Stimulated activated naive B cell treated with anti-CD40 and anti-IgM and Interleukin-4, amounts not matched to agents 10 μg/mL and 1 μg/mL and 100 μg/mL, for 72 hours (primary cell): ENCODE measurements around the gene ODR4.
"Not testable (repeated sequence)": the region's sequence is repeated elsewhere in the genome, so short reads cannot be mapped to it uniquely, and the experiment has no call there.

Experiments
- ATAC-seq, 2 donors: fragments of 150-1000 bp; cut with Tn5 transposase; replicated peaks; 2 replicates each; pipeline ENCODE4 v1.10.0; 2021; ENCODE audit warnings: moderate library complexity in 1 of 2
- DNase-seq: peaks from one replicate; pipeline ENCODE4 v3.0.0; 2021
- H3K27ac Mint-ChIP-seq: one replicate; pipeline ENCODE4 v1.8.0; 2022; ENCODE audit warnings: mild to moderate bottlenecking, mixed read lengths
- H3K27me3 Mint-ChIP-seq, 2 donors: one replicate each; pipeline ENCODE4 v1.8.0; 2022; ENCODE audit warnings: mixed read lengths in 2 of 2
- H3K36me3 Mint-ChIP-seq, 2 donors: one replicate each; pipeline ENCODE4 v1.8.0; 2022; ENCODE audit warnings: mixed read lengths in 2 of 2, mild to moderate bottlenecking in 1 of 2
- H3K4me1 Mint-ChIP-seq, 2 donors: one replicate each; pipeline ENCODE4 v1.8.0; 2022; ENCODE audit warnings: mixed read lengths in 2 of 2, mild to moderate bottlenecking in 1 of 2
- H3K4me3 Mint-ChIP-seq, 2 donors: one replicate each; pipeline ENCODE4 v1.8.0; 2022; ENCODE audit warnings: mild to moderate bottlenecking in 2 of 2, mixed read lengths in 2 of 2, moderate library complexity in 1 of 2
- H3K9me3 Mint-ChIP-seq, 2 donors: one replicate each; pipeline ENCODE4 v1.8.0; 2022; ENCODE audit warnings: mixed read lengths in 2 of 2, mild to moderate bottlenecking in 1 of 2

The ODR4 gene

DNA sequence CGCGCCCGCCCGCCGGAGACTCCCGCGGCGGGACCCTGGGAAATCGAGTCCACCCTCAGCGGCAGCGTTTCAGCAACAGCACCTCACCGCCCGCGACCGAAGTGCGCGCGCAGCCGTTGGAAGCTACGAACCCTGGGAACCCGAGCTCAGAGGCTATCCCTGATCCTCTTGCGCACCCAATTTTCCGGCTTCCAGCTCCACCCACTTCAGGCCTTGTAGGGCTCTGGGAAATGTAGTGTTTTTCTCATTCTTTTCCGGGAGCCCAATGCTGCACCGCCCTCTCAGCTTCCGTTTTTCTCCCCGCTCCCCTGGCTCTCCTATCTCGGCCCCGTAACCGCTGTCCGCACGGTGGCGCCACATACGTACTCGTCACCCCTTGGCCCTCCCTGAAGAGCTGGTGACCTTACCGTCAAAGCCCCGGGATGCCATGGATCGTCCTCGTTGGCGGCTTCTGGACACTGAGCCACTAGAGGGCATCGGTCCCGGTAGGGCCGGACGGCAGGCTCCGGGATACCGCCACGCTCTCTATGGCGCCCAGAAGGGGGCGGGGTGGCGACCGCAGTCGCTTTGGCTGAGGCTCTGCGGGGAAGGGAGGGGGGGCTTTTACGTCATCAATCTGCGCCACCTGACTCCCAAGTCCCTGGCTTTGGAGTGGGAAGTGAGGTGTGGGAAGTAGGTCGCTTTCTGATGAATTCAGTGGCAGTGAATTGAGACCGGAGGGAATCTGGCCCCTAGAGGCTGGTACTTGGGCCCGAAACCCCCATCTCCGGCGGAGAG lies at the start of gene ODR4, which contains the start of gene TPR:
ODR4 (plus strand) TSS at position 687 of the 777 bp plus-strand sequence. CDS start 3,948 bp downstream, outside the sequence.
TPR (minus strand) TSS at position 102 of the 777 bp plus-strand sequence. CDS start 225 bp downstream, outside the sequence.
- ATAC-seq (peak; percentile 87 to 88), DNase-seq (peak; percentile 98)
- peak within 1 kb of the TSS; percentile 95 to 98 for H3K4me3 Mint-ChIP-seq
- H3K27me3 Mint-ChIP-seq = no peaks in the 10 kb centered on the region
- H3K36me3 Mint-ChIP-seq = peaks cover 17 to 21% of the 10 kb centered on the region in 2 donors
- peaks cover 5 to 19% of the 10 kb centered on the region in 2 donors for H3K4me1 Mint-ChIP-seq
- no peaks in the 10 kb centered on the region for H3K9me3 Mint-ChIP-seq
- H3K27ac Mint-ChIP-seq = peak within 1 kb of the TSS; percentile 99

GRCh38 chr1:186326009-186326408 lies 49.6 kb upstream of the ODR4 start:
- DNase-seq (no peak), ATAC-seq (no peak)
- Mint-ChIP-seq H3K4me1 (no peaks in the 10 kb centered on the region), H3K4me3 (no peak overlapping the region), H3K9me3 (no peaks in the 10 kb centered on the region), H3K27ac (no peak overlapping the region), H3K36me3 (peaks cover 29 to 46% of the 10 kb centered on the region in 2 donors), H3K27me3 (no peaks in the 10 kb centered on the region)

GRCh38 chr1:186327331-186327730 lies 48.3 kb upstream of the ODR4 start:
- Mint-ChIP-seq H3K4me3 (no peak overlapping the region), H3K36me3 (peaks cover 23 to 36% of the 10 kb centered on the region in 2 donors), H3K27me3 (no peaks in the 10 kb centered on the region), H3K4me1 (no peaks in the 10 kb centered on the region), H3K9me3 (no peaks in the 10 kb centered on the region), H3K27ac (no peak overlapping the region)
- DNase-seq = no peak
- ATAC-seq = no peak

DNA sequence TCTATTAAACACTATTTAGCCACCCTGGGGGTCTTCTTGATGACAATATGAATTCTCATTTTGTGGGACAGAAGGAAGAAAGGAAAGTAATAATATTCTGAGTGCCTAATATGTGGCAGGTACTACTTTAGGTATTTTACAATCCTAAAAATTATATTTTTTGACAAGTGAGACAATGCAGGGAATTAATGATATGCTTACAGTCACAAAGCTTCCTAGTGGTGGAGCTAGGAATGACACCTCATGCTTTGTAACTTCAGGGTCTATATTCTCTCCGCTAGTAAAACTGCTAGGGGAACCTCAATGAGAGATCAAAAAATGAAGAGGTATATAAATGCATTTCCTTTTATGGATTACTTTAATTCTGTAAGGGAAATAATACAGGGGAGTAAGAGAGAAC lies 44.9 kb upstream of the ODR4 start:
- no peaks in the 10 kb centered on the region for H3K4me1 Mint-ChIP-seq
- no peak for ATAC-seq
- peaks cover 23 to 32% of the 10 kb centered on the region in 2 donors for H3K36me3 Mint-ChIP-seq
- no peaks in the 10 kb centered on the region for H3K9me3 Mint-ChIP-seq
- H3K27ac Mint-ChIP-seq = no peak overlapping the region
- no peak overlapping the region for H3K4me3 Mint-ChIP-seq
- no peak for DNase-seq
- no peaks in the 10 kb centered on the region for H3K27me3 Mint-ChIP-seq

GRCh38 chr1:186337554-186337953 lies 38.1 kb upstream of the ODR4 start:
- Mint-ChIP-seq H3K27me3 (no peaks in the 10 kb centered on the region), H3K9me3 (no peaks in the 10 kb centered on the region), H3K4me1 (no peaks in the 10 kb centered on the region), H3K4me3 (no peak overlapping the region), H3K36me3 (peaks cover 15 to 27% of the 10 kb centered on the region in 2 donors), H3K27ac (no peak overlapping the region)
- DNase-seq (no peak), ATAC-seq (no peak)

GRCh38 chr1:186340772-186341171 lies 34.9 kb upstream of the ODR4 start:
- Mint-ChIP-seq H3K27me3 (no peaks in the 10 kb centered on the region), H3K4me3 (no peak overlapping the region), H3K36me3 (peaks cover 20 to 34% of the 10 kb centered on the region in 2 donors), H3K9me3 (no peaks in the 10 kb centered on the region), H3K4me1 (no peaks in the 10 kb centered on the region), H3K27ac (no peak overlapping the region)
- no peak for DNase-seq
- no peak for ATAC-seq

DNA sequence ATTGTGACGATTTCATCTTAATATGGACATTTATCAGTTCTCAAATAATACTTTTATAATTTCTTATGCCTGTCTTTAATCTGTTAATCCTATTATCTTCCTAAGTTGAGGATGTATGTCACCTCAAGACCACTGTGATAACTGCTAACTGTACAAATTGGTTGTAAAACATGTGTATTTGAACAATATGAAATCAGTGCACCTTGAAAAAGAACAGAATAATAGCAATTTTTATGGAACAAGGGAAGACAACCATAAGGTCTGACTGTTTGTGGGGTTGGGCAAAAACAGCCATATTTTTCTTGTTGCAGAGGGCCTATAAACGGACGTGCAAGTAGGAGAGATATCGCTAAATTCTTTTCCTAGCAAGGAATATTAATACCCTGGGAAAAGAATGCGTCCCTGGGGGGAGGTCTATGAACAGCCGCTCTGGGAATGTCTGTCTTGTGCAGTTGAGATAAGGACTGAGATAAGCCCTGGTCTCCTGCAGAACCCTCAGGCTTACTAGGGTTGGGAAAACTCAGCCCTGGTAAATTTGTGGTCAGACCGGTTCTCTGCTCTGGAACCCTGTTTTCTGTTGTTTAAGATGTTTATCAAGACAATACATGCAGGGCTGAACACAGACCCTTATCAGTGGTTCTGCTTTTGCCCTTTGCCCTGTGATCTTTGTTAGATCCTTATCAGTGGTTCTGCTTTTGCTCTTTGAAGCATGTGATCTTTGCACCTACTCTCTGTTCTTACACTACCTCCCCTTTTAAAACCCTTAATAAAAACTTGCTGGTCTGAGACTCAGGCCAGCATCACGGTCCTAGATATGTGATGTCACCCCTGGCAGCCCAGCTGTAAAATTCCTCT lies 27.6 kb upstream of the ODR4 start:
- ATAC-seq, H3K9me3 Mint-ChIP-seq, H3K27me3 Mint-ChIP-seq, H3K4me1 Mint-ChIP-seq, H3K4me3 Mint-ChIP-seq, DNase-seq, H3K27ac Mint-ChIP-seq: not testable (repeated sequence)
- H3K36me3 Mint-ChIP-seq = peaks cover 35 to 48% of the 10 kb centered on the region in 2 donors

DNA sequence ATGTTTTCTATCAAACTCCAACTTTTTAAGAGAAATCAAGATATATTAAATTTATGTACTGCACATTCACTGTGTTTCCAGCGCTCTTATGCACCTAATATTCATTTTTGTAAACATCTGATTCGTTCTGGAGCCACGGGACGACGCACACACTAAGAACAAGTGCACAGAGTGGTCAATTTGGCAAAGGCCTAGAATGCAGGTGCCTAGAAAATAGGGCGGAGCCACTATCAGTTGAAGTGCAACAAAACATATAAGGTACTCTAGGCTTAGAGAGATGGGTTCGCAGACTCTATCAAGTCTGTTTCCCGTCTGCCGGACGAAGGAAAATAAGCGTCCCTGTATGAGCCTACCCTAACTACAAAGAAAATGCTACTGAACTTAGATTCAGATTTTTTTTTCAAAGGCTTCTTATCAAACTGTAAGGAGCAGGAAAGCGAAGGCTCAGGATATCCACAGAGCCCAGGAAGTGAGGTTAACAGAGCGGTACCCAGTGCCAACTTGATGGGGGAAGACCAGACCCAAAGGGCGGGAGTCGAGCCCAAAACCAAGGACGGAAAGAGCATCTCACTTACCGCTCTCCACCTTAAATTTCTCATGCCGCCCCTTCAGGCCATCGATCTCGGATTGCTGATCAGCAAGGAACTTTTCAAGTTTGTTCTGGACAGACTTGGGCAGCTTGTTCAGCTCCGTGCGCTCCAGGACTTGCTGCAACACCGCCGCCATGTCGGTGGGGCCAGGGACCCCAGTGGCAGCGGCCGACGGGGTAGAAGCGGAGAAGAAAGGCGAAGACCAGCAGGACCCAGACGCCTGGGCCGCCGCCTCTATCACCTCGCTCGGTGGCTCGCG lies 1.1 kb upstream of the ODR4 start:
- peaks cover 5 to 19% of the 10 kb centered on the region in 2 donors for H3K4me1 Mint-ChIP-seq
- ATAC-seq = peak; percentile 20 to 31
- no peaks in the 10 kb centered on the region for H3K9me3 Mint-ChIP-seq
- H3K36me3 Mint-ChIP-seq = peaks cover 14 to 16% of the 10 kb centered on the region in 2 donors
- no peaks in the 10 kb centered on the region for H3K27me3 Mint-ChIP-seq
- H3K27ac Mint-ChIP-seq = peak overlapping the region; percentile 99
- DNase-seq = peak; percentile 6
- H3K4me3 Mint-ChIP-seq = peak overlapping the region; percentile 95 to 98

DNA sequence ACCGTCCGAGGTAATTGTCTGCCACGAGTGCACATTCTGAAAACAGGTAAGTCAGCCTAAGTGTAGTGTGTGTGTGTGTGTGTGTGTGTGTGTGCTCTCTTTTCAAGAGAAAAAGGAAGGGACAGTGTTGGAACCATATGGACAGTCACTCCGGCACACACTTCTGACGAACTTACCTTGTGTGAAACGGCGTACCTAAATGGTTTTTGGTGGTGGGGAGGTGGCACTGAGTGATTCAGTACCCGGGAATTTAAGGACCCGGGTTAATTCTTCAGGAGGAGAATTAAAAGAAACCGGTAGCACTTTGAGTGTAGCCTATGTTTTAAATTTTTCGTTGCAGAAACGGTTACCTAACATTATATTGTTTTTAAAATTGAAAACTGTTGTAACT lies 286 bp downstream of the ODR4 start:
- no peak for DNase-seq
- H3K27me3 Mint-ChIP-seq = no peaks in the 10 kb centered on the region
- peak; percentile 19 to 21 for ATAC-seq
- H3K4me1 Mint-ChIP-seq = peaks cover 5 to 19% of the 10 kb centered on the region in 2 donors
- peaks cover 20 to 21% of the 10 kb centered on the region in 2 donors for H3K36me3 Mint-ChIP-seq
- peak overlapping the region; percentile 95 to 98 for H3K4me3 Mint-ChIP-seq
- H3K27ac Mint-ChIP-seq = peak overlapping the region; percentile 99
- no peaks in the 10 kb centered on the region for H3K9me3 Mint-ChIP-seq

DNA sequence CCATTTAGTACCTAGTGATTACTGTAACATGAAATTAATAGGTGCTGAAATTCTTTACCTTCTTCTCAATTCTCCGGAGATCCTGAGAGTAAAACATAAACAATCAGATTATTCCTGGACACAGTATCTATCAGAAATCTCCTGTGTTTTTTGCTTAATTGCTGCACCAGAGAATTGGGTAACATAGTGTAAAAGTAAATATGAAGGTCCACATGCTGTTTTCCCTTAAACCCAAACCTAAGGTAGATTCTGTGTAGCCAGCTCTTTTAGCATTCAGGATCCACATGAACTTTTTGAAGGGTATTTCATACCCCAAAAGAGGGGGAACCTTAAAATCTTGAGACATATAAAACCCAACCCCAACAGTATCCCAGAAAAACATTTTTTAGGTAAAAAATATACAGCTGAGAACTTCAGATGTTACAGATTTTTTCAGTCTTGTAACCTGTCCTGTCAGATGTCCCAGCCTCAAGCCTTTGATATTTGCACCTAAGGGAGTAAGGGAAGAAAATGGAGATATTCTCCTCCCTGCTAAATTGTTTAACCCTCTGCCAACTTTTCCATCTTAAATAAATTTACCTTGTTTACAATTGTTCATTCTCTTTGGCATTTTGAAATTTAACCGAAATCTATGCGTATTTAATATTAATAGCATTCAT lies 11.2 kb downstream of the ODR4 start:
- DNase-seq (no peak), ATAC-seq (no peak)
- Mint-ChIP-seq H3K4me3 (no peak overlapping the region), H3K27me3 (no peaks in the 10 kb centered on the region), H3K36me3 (peaks cover 13 to 30% of the 10 kb centered on the region in 2 donors), H3K4me1 (peaks cover 3 to 7% of the 10 kb centered on the region in 2 donors), H3K27ac (no peak overlapping the region), H3K9me3 (no peaks in the 10 kb centered on the region)

- no peaks in the 10 kb centered on the region for H3K4me1 Mint-ChIP-seq
- no peak for ATAC-seq
- no peak for DNase-seq
- H3K9me3 Mint-ChIP-seq = no peaks in the 10 kb centered on the region
- H3K36me3 Mint-ChIP-seq = peaks cover 21 to 32% of the 10 kb centered on the region in 2 donors
- no peak overlapping the region for H3K27ac Mint-ChIP-seq
- no peaks in the 10 kb centered on the region for H3K27me3 Mint-ChIP-seq
- no peak overlapping the region for H3K4me3 Mint-ChIP-seq
These were observed 15.3 kb downstream of the ODR4 start for GRCh38 chr1:186390925-186391324.

GRCh38 chr1:186391841-186392240 lies 16.2 kb downstream of the ODR4 start:
- H3K4me1 Mint-ChIP-seq = no peaks in the 10 kb centered on the region
- no peak for ATAC-seq
- no peak overlapping the region for H3K4me3 Mint-ChIP-seq
- DNase-seq = no peak
- H3K9me3 Mint-ChIP-seq = no peaks in the 10 kb centered on the region
- no peak overlapping the region for H3K27ac Mint-ChIP-seq
- no peaks in the 10 kb centered on the region for H3K27me3 Mint-ChIP-seq
- peaks cover 22 to 34% of the 10 kb centered on the region in 2 donors for H3K36me3 Mint-ChIP-seq

DNA sequence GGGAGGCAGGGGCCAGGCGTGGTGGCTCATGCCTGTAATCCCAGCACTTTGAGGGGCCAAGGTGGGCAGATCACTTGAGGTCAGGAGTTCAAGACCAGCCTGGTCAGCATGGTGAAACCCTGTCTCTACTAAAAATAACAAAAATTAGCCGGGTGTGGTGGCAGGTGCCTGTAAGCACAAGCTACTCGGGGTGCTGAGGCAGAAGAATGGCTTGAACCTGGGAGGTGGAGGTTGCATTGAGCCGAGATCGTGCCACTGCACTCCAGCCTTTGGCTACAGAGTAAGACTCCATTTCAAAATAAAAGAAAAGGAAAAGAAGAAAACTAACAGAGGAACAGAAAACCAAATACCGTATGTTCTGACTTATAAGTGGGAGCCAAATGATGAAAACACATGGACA lies 17.1 kb downstream of the ODR4 start:
- H3K4me3 Mint-ChIP-seq, H3K27me3 Mint-ChIP-seq, H3K9me3 Mint-ChIP-seq, H3K27ac Mint-ChIP-seq, H3K4me1 Mint-ChIP-seq, DNase-seq, ATAC-seq: not testable (repeated sequence)
- H3K36me3 Mint-ChIP-seq = peaks cover 22 to 30% of the 10 kb centered on the region in 2 donors
